ENCODE measurements around the gene SMIM45.

GRCh38 chr22:41908411-41909309 lies 43.3 kb upstream of the SMIM45 start:
- TF ChIP-seq CTCF (IDR thresholded peaks at IDR 0.05; ENCODE audit: borderline replicate concordance, extremely low read depth, low read length, poor library complexity, severe bottlenecking) (no peak), EZH2 (IDR thresholded peaks at IDR 0.05; ENCODE audit: borderline replicate concordance, low read depth, low read length, severe bottlenecking) (no peak)

Data from DND-41 (cell line).